Measurements from ENCODE around the gene POU3F3. TPM values are rescaled to one million over a fixed set of nuclear protein-coding genes. Genes with fewer than 3 reads are reported as not detected.

Gene POU3F3
- total and polyA plus RNA-seq, 2 of the 8 experiments (the other 6 are each of a cell fraction or from before 2014, with no cell fraction given): 0.09 TPM; not detected in 1

- Histone ChIP-seq H3K79me1 (ENCODE audit: low read depth, low read length) (no peaks in the 10 kb centered on the region), H3K4ac (replicated peaks; ENCODE audit: insufficient read length, low read depth, low read length) (no peak overlapping the region), H4K8ac (ENCODE audit: extremely low read depth, insufficient read depth, low read length) (no peak overlapping the region), H3K23me2 (ENCODE audit: low read depth, low read length) (peaks cover 9% of the 10 kb centered on the region; the same call in 1 of the 2 replicates), H2BK20ac (ENCODE audit: low read length) (0 out of 2 replicates have a peak overlapping the region, but pooled peaks have one; percentile 61), H3K36me3 (ENCODE audit: control insufficient read depth in 2 of 4, insufficient read depth in 4 of 4, low read length in 3 of 4) (peaks cover 0 to 4% (median 0%) of the 10 kb centered on the region in 4 experiments; a peak in 1 of 8 replicates), H3K4me1 (replicated peaks in 1 of 4; ENCODE audit: control insufficient read depth in 3 of 4, insufficient read depth in 4 of 4, low read length in 3 of 4) (peaks cover 14 to 36% (median 18%) of the 10 kb centered on the region in 4 experiments), H3K27ac (ENCODE audit: low read depth, low read length) (no peak overlapping the region), H2AK5ac (ENCODE audit: low read depth, low read length) (no peak overlapping the region), H3K9me3 (ENCODE audit: insufficient read depth in 2 of 2, low read depth in 1 of 2, low read length in 1 of 2) (no peaks in the 10 kb centered on the region), H3K79me2 (ENCODE audit: control insufficient read depth in 1 of 2, insufficient read depth in 2 of 2, low read length in 2 of 2) (no peaks in the 10 kb centered on the region), H3K23ac (ENCODE audit: insufficient read length) (no peak overlapping the region), H2BK12ac (ENCODE audit: low read depth, low read length) (peak overlapping the region; percentile 84; the same call in 1 of the 2 replicates), H3K56ac (replicated peaks; ENCODE audit: insufficient read length, low read depth, low read length) (no peak overlapping the region), H3K18ac (ENCODE audit: extremely low read depth, low read length) (peak overlapping the region; percentile 83), H2BK120ac (replicated peaks; ENCODE audit: low read depth, low read length) (no peak overlapping the region), H3K27me3 (replicated peaks in 1 of 4; ENCODE audit: control insufficient read depth in 3 of 4, extremely low read depth in 1 of 4, insufficient read depth in 3 of 4, low read length in 3 of 4) (peaks cover 62 to 85% (median 71%) of the 10 kb centered on the region in 4 experiments), H3K4me2 (ENCODE audit: insufficient read depth in 1 of 2, low read depth in 2 of 2, low read length in 2 of 2) (peak overlapping the region; percentile 92 to 96), H2BK5ac (ENCODE audit: low read depth, low read length) (no peak overlapping the region), H4K91ac (replicated peaks; ENCODE audit: insufficient read length, low read length) (no peak overlapping the region), H4K20me1 (replicated peaks in 1 of 2; ENCODE audit: control insufficient read depth in 1 of 2, insufficient read depth in 2 of 2, low read length in 2 of 2) (peaks cover 0 to 7% of the 10 kb centered on the region in 2 experiments), H2AFZ (ENCODE audit: low read length) (no peak overlapping the region), H4K5ac (ENCODE audit: insufficient read length, low read depth, low read length) (no peak overlapping the region), H3K9ac (replicated peaks in 1 of 4; ENCODE audit: extremely low read depth in 1 of 4, low read depth in 3 of 4, low read length in 3 of 4) (no peak overlapping the region), H3K14ac (ENCODE audit: insufficient read length) (no peak overlapping the region), H3K4me3 (ENCODE audit: extremely low read depth in 1 of 4, insufficient read depth in 2 of 4, low read depth in 3 of 4, low read length in 4 of 4) (peak overlapping the region; percentile 38 to 78 (median 47); a peak in 7 of 8 replicates), H2BK15ac (ENCODE audit: low read length) (no peak overlapping the region)
- DNase-seq (ENCODE audit: low read depth in 1 of 2, low spot score in 2 of 2): peak in 1 of 2 experiments; percentile 64
- ChIA-PET CTCF (ENCODE audit: partially characterized antibody) (no interaction called here), POLR2A (ENCODE audit: partially characterized antibody) (no interaction called here)
- WGBS, 2 experiments (ENCODE audit: extremely low coverage in 1 of 2, insufficient coverage in 1 of 2, insufficient read length in 1 of 2, insufficient replicate concordance in 2 of 2, low coverage in 1 of 2, low lambda C conversion rate in 2 of 2, missing lambda C conversion rate in 1 of 2): 3% methylated on average over 38 of the region's 39 CpGs; no CpG with 5 or more reads in 1 of the 2 experiments
- FAIRE-seq: no peak
- TF ChIP-seq CREB1 (IDR thresholded peaks at IDR 0.05): no peak
- peak; percentile 83 for TF ChIP-seq RNF2 (IDR thresholded peaks at IDR 0.05; ENCODE audit: borderline replicate concordance, low read depth, low read length, missing control alignments, poor library complexity, severe bottlenecking)
- no peak for TF ChIP-seq KDM5A (IDR thresholded peaks at IDR 0.05; ENCODE audit: low read length)
- TF ChIP-seq EZH2 (IDR thresholded peaks at IDR 0.05; ENCODE audit: low read depth, low read length, severe bottlenecking): peak; percentile 94
- TF ChIP-seq MAX (IDR thresholded peaks at IDR 0.05): no peak
- no peak for TF ChIP-seq SIRT6 (IDR thresholded peaks at IDR 0.05; ENCODE audit: low read length)
- TF ChIP-seq GTF2F1 (IDR thresholded peaks at IDR 0.05; ENCODE audit: borderline replicate concordance, low read depth, low read length): no peak
- no peak for TF ChIP-seq TEAD4 (IDR thresholded peaks at IDR 0.05; ENCODE audit: low read depth, low read length)
These were observed 1.7 kb upstream of the POU3F3 start for GRCh38 chr2:104852090-104852666.
